Suprapubic skin (tissue), 4 donors: ENCODE results near the gene MPP3. TPM values are rescaled to one million over a fixed set of nuclear protein-coding genes. Genes with fewer than 3 reads are reported as not detected.
"Not testable (repeated sequence)": the region's sequence is repeated elsewhere in the genome, so short reads cannot be mapped to it uniquely, and the experiment has no call there.

Source experiments
- DNase-seq, 2 donors: peaks; one replicate each; pipeline ENCODE4 v3.0.0-alpha.2; 2019; ENCODE audit warnings: low spot score in 2 of 2
- H3K27ac ChIP-seq: fragments of 200-600 bp; sonication (generic); one replicate; pipeline ENCODE4 v1.5.1; 2019
- H3K27me3 ChIP-seq: fragments of 200-600 bp; sonication (generic); one replicate; pipeline ENCODE4 v1.5.1; 2019
- H3K36me3 ChIP-seq: fragments of 200-600 bp; sonication (generic); one replicate; pipeline ENCODE4 v1.5.1; 2019
- H3K4me1 ChIP-seq: fragments of 200-600 bp; sonication (generic); one replicate; pipeline ENCODE4 v1.5.1; 2019
- H3K4me3 ChIP-seq: fragments of 200-600 bp; sonication (generic); one replicate; pipeline ENCODE4 v1.5.1; 2019; ENCODE audit warnings: mild to moderate bottlenecking
- H3K9me3 ChIP-seq: fragments of 200-600 bp; sonication (generic); one replicate; pipeline ENCODE4 v1.5.1; 2019
- CTCF ChIP-seq, 2 donors: fragments of 200-600 bp in 1 of 2; fragments of 450-650 bp in 1 of 2; sonication (generic) in 1 of 2; IDR thresholded peaks; one replicate each; pipeline ENCODE4 v1.5.1; 2016 to 2019; ENCODE audit warnings: antibody characterized with exemption in 2 of 2, mild to moderate bottlenecking in 1 of 2, moderate library complexity in 1 of 2
- EP300 ChIP-seq: sonication (generic); formaldehyde crosslinking; IDR thresholded peaks from one replicate; pipeline ENCODE4 v1.6.1; 2017; ENCODE audit warnings: antibody characterized with exemption
- POLR2A ChIP-seq, 2 donors: fragments of 450-650 bp; IDR thresholded peaks; one replicate each; pipeline ENCODE4 v1.6.1; 2017; ENCODE audit warnings: antibody characterized with exemption in 2 of 2, mild to moderate bottlenecking in 2 of 2, moderate library complexity in 2 of 2
- POLR2AphosphoS5 ChIP-seq, 3 donors: sonication (generic); formaldehyde crosslinking; IDR thresholded peaks; one replicate each; pipeline ENCODE4 v1.6.1; 2017; ENCODE audit warnings: antibody characterized with exemption in 3 of 3
- WGBS: methylation state at CpG from one replicate; pipeline ENCODE4 v1.1.5; 2018; 5-methylcytosine and 5-hydroxymethylcytosine counted together
- total RNA-seq, 4 donors: library from RNA; depleted of rRNA; stranded (reverse); fragments of >200 nt; gene quantifications; one replicate each; pipeline ENCODE4 v1.1.0, GENCODE V29; 2016

The MPP3 gene
- total RNA-seq, 4 donors from 2014 or later = 5.4 to 8.0 (median 5.9) TPM

GRCh38 chr17:43875476-43876147, 42.7 kb upstream of the MPP3 start:
- no peak for TF ChIP-seq EP300
- no peak for TF ChIP-seq POLR2AphosphoS5 (IDR thresholded peaks at IDR 0.05)
- DNase-seq = no peak
- Histone ChIP-seq H3K27me3 (no peaks in the 10 kb centered on the region), H3K4me3 (no peak overlapping the region), H3K4me1 (peaks cover 7% of the 10 kb centered on the region), H3K9me3 (no peaks in the 10 kb centered on the region), H3K27ac (no peak overlapping the region), H3K36me3 (no peaks in the 10 kb centered on the region)
- WGBS = 93% methylated on average over 3 of the region's 3 CpGs

GRCh38 chr17:43874293-43874692, 41.3 kb upstream of the MPP3 start:
- TF ChIP-seq EP300 = no peak
- TF ChIP-seq CTCF (IDR thresholded peaks at IDR 0.05) = no peak
- no peak for TF ChIP-seq POLR2A (IDR thresholded peaks at IDR 0.05)
- TF ChIP-seq POLR2AphosphoS5 (IDR thresholded peaks at IDR 0.05) = no peak
- no peak overlapping the region for H3K27ac ChIP-seq
- no peaks in the 10 kb centered on the region for H3K27me3 ChIP-seq
- no peak for DNase-seq
- no peak overlapping the region for H3K4me3 ChIP-seq
- 50% methylated on average over 3 of the region's 3 CpGs for WGBS
- no peaks in the 10 kb centered on the region for H3K36me3 ChIP-seq
- peaks cover 7% of the 10 kb centered on the region for H3K4me1 ChIP-seq
- H3K9me3 ChIP-seq = no peaks in the 10 kb centered on the region

- WGBS = 61% methylated on average over 6 of the region's 6 CpGs
- no peak overlapping the region for H3K4me3 ChIP-seq
- H3K27ac ChIP-seq = no peak overlapping the region
- no peaks in the 10 kb centered on the region for H3K9me3 ChIP-seq
- TF ChIP-seq POLR2AphosphoS5 (IDR thresholded peaks at IDR 0.05) (no peak), CTCF (IDR thresholded peaks at IDR 0.05) (no peak), POLR2A (IDR thresholded peaks at IDR 0.05) (no peak), EP300 (no peak)
- no peaks in the 10 kb centered on the region for H3K36me3 ChIP-seq
- H3K27me3 ChIP-seq = no peaks in the 10 kb centered on the region
- peaks cover 6% of the 10 kb centered on the region for H3K4me1 ChIP-seq
- DNase-seq = no peak
Observed at GRCh38 chr17:43873815-43874214, 40.9 kb upstream of the MPP3 start.

GRCh38 chr17:43873091-43873490, 40.1 kb upstream of the MPP3 start:
- Histone ChIP-seq H3K27ac (no peak overlapping the region), H3K9me3 (no peaks in the 10 kb centered on the region), H3K4me3 (no peak overlapping the region), H3K4me1 (no peaks in the 10 kb centered on the region), H3K27me3 (no peaks in the 10 kb centered on the region), H3K36me3 (no peaks in the 10 kb centered on the region)
- no peak for DNase-seq
- WGBS = 76% methylated on average over 5 of the region's 5 CpGs
- TF ChIP-seq CTCF (IDR thresholded peaks at IDR 0.05) (no peak), POLR2AphosphoS5 (IDR thresholded peaks at IDR 0.05) (no peak), POLR2A (IDR thresholded peaks at IDR 0.05) (no peak), EP300 (no peak)

- H3K27ac ChIP-seq = no peak overlapping the region
- no peaks in the 10 kb centered on the region for H3K27me3 ChIP-seq
- WGBS = 56% methylated on average over 14 of the region's 14 CpGs
- DNase-seq = no peak
- H3K36me3 ChIP-seq = no peaks in the 10 kb centered on the region
- H3K9me3 ChIP-seq = no peaks in the 10 kb centered on the region
- no peak overlapping the region for H3K4me3 ChIP-seq
- TF ChIP-seq POLR2AphosphoS5 (IDR thresholded peaks at IDR 0.05) (no peak), POLR2A (IDR thresholded peaks at IDR 0.05) (no peak), CTCF (IDR thresholded peaks at IDR 0.05) (no peak), EP300 (no peak)
- no peaks in the 10 kb centered on the region for H3K4me1 ChIP-seq
Observed at GRCh38 chr17:43871946-43872690, 39.2 kb upstream of the MPP3 start.

GRCh38 chr17:43869031-43869430, 36.1 kb upstream of the MPP3 start:
- 74% methylated on average over 6 of the region's 6 CpGs for WGBS
- not testable (repeated sequence) for H3K27me3 ChIP-seq, DNase-seq, H3K4me1 ChIP-seq, H3K36me3 ChIP-seq, H3K27ac ChIP-seq, H3K9me3 ChIP-seq, H3K4me3 ChIP-seq
